ENCODE measurements around the gene NNT.

GRCh38 chr5:43652537-43653302 lies 49.7 kb downstream of the NNT start:
- TF ChIP-seq CTCF (conservative IDR thresholded peaks at IDR 0.05; ENCODE audit: low read depth, low read length) (no peak), EZH2 (IDR thresholded peaks at IDR 0.05; ENCODE audit: borderline replicate concordance, low read depth, low read length, poor library complexity, severe bottlenecking) (no peak)

Measured in A673 (cell line).